Stomach (tissue), 9 donors: ENCODE data around the gene LRRC27. TPM values are rescaled to one million over a fixed set of nuclear protein-coding genes. Genes with fewer than 3 reads are reported as not detected.

Source experiments
- DNase-seq, 2 donors: peaks; one replicate each; pipeline versions ENCODE4 v3.0.0 to v3.0.0-alpha.2; 2013 to 2019
- H3K27ac ChIP-seq, 5 donors: fragments of 200-600 bp in 4 of 5; sonication (generic) in 4 of 5; one replicate each; pipeline ENCODE4 v1.5.1; 2013 to 2019; ENCODE audit warnings: mild to moderate bottlenecking in 1 of 5, moderate library complexity in 1 of 5
- H3K27me3 ChIP-seq, 3 donors: fragments of 200-600 bp; sonication (generic); one replicate each; pipeline ENCODE4 v1.5.1; 2017 to 2019; ENCODE audit warnings: mixed run types in 1 of 3
- H3K36me3 ChIP-seq, 4 donors: fragments of 200-600 bp; sonication (generic); 1 replicate in 3 of 4; 2 replicates in 1 of 4; pipeline ENCODE4 v1.5.1; 2016 to 2019
- H3K4me1 ChIP-seq, 4 donors: fragments of 200-600 bp; sonication (generic); one replicate each; pipeline ENCODE4 v1.5.1; 2016 to 2019
- H3K4me3 ChIP-seq, 4 donors: fragments of 200-600 bp; sonication (generic) in 3 of 4; one replicate each; pipeline ENCODE4 v1.5.1; 2016 to 2019; ENCODE audit warnings: mild to moderate bottlenecking in 1 of 4
- H3K9me3 ChIP-seq, 4 donors: fragments of 200-600 bp; sonication (generic); one replicate each; pipeline ENCODE4 v1.5.1; 2016 to 2019
- EP300 ChIP-seq: sonication (generic); formaldehyde crosslinking; IDR thresholded peaks from one replicate; pipeline ENCODE4 v1.6.1; 2017; ENCODE audit warnings: antibody characterized with exemption
- POLR2A ChIP-seq, 4 donors: fragments of 450-650 bp; IDR thresholded peaks; one replicate each; pipeline ENCODE4 v1.6.1; 2016; ENCODE audit warnings: antibody characterized with exemption in 4 of 4, control low read depth in 2 of 4, mild to moderate bottlenecking in 1 of 4, moderate library complexity in 1 of 4
- POLR2AphosphoS5 ChIP-seq, 3 donors: sonication (generic); formaldehyde crosslinking; IDR thresholded peaks; one replicate each; pipeline ENCODE4 v1.6.1; 2016; ENCODE audit warnings: antibody characterized with exemption in 3 of 3
- WGBS, 5 donors: extraction: QIAGEN DNeasy Blood & Tissue Kit in 3 of 5; methylation state at CpG; one replicate each; pipeline versions ENCODE4 v1.1.5 to v1.1.7; 2013 to 2018; 5-methylcytosine and 5-hydroxymethylcytosine counted together
- intact Hi-C: fragments of 100-400 bp; cut with DNase I; formaldehyde crosslinking; loops from one replicate; pipeline ENCODE4 v1.15.1; 2023; ENCODE audit warnings: low total_unique reads
- polyA plus RNA-seq, 3 donors: library from polyadenylated mRNA; stranded (reverse); fragments of 200-250 nt; gene quantifications; one replicate each; pipeline ENCODE4 v1.2.3, GENCODE V29; 2013
- total RNA-seq, 5 donors: library from RNA; depleted of rRNA; stranded (reverse); fragments of >200 nt; gene quantifications; one replicate each; pipeline versions ENCODE4 v1.1.0 to v1.2.3, GENCODE V29; 2014 to 2016
- TF ChIP-seq, protein P1 (sequence below), 7 experiments: fragments of 450-650 bp in 4 of 7; fragments of 200-600 bp in 3 of 7; sonication (generic) in 3 of 7; IDR thresholded peaks; one replicate each; pipeline ENCODE4 v1.5.1; 2016 to 2019; ENCODE audit warnings: antibody characterized with exemption in 7 of 7, control low read depth in 2 of 7, mild to moderate bottlenecking in 1 of 7
- donor health status: healthy with polysubstance abuse.
- donor health status: Bipolar disorder and iron deficiency.
- donor health status: healthy.

LRRC27 gene
- total and polyA plus RNA-seq, 8 donors = 4.2 to 31.3 (median 11.1) TPM

DNA sequence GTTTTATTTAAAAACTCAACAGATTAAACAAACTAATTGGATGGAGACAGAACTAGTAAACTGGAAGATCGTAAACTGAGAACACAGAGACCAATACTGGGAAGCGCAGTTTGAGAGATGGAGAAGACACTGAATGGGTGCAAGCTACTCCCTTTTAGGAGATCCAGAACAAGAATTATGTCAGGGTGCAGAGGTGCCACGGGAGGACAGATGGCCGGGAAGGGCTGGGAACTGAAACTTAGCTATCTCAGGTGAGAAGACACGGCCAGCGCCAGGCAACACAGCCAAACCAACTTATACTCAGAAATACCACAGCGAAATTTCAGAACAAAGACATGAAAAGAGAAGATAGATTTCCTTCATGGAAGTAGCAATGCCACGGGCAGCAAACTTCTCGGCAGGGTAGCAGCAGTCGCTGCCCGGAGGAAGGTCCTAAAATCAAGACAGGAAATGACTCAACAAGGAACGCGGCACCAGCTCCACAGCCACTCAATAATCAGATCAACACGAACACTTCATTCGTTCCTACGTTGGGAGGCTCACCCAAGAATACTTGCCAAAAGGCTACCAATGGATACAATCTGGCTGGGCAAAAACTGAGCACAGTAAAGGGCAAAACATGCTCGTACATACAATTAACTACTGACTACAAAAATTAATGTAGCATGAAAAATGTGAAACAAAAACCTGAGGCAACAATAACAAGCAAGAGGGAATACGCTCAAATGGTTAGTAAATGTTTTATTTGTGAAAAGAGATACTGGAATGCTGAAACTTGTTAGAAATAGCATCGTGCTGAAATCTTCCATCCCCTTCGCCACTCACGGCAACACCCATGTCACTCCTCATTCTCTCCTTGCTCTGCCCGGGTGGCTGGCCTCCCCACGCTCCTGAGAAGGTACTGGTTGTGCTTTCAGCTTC lies 2.2 kb upstream of the LRRC27 start:
- 60 to 74% (median 66%) methylated on average over 23 of the region's 23 CpGs for WGBS, 5 donors
- H3K4me1 ChIP-seq = peaks cover 16 to 50% (median 36%) of the 10 kb centered on the region in 4 donors
- H3K27me3 ChIP-seq = no peaks in the 10 kb centered on the region
- peaks cover 0 to 22% (median 4%) of the 10 kb centered on the region in 4 donors for H3K36me3 ChIP-seq
- peak overlapping the region in 4 of 5 donors; percentile 2 to 91 (median 87) for H3K27ac ChIP-seq
- DNase-seq = no peak
- intact Hi-C loops = no loop called here
- no peaks in the 10 kb centered on the region for H3K9me3 ChIP-seq
- H3K4me3 ChIP-seq = peak overlapping the region in 3 of 4 donors; percentile 62 to 97 (median 94)
- TF ChIP-seq POLR2AphosphoS5 (IDR thresholded peaks at IDR 0.05) = no peak
- TF ChIP-seq POLR2A (IDR thresholded peaks at IDR 0.05) = no peak
- TF ChIP-seq, protein P1, sequence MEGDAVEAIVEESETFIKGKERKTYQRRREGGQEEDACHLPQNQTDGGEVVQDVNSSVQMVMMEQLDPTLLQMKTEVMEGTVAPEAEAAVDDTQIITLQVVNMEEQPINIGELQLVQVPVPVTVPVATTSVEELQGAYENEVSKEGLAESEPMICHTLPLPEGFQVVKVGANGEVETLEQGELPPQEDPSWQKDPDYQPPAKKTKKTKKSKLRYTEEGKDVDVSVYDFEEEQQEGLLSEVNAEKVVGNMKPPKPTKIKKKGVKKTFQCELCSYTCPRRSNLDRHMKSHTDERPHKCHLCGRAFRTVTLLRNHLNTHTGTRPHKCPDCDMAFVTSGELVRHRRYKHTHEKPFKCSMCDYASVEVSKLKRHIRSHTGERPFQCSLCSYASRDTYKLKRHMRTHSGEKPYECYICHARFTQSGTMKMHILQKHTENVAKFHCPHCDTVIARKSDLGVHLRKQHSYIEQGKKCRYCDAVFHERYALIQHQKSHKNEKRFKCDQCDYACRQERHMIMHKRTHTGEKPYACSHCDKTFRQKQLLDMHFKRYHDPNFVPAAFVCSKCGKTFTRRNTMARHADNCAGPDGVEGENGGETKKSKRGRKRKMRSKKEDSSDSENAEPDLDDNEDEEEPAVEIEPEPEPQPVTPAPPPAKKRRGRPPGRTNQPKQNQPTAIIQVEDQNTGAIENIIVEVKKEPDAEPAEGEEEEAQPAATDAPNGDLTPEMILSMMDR (IDR thresholded peaks at IDR 0.05) = no peak
- no peak for TF ChIP-seq EP300

DNA sequence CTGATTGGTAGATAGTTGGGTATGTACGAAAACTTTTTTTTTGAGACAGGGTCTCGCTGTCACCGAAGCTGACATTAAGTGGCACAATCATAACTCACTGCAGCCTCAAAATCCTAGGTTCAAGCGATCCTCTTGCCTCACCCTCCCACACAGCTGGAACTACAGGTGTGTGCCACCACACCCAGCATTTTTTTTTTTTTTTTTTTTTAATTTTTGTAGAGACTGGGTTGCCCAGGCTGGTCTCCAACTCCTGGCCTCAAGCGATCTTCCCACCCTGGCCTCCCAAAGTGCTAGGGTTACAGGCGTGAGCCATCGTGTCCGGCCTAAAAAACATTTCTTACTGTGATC lies 1.5 kb upstream of the LRRC27 start:
- intact Hi-C loops = no loop called here
- Histone ChIP-seq H3K4me1 (peaks cover 16 to 52% (median 36%) of the 10 kb centered on the region in 4 donors), H3K4me3 (peak overlapping the region; percentile 62 to 97 (median 92)), H3K27ac (peak overlapping the region in 3 of 5 donors; percentile 84 to 91 (median 90)), H3K27me3 (no peaks in the 10 kb centered on the region), H3K36me3 (peaks cover 0 to 16% (median 4%) of the 10 kb centered on the region in 4 donors), H3K9me3 (no peaks in the 10 kb centered on the region)
- TF ChIP-seq POLR2A (IDR thresholded peaks at IDR 0.05) = no peak
- no peak for TF ChIP-seq POLR2AphosphoS5 (IDR thresholded peaks at IDR 0.05)
- no peak for TF ChIP-seq EP300
- TF ChIP-seq, protein P1 (IDR thresholded peaks at IDR 0.05) = no peak
- DNase-seq = no peak
- WGBS, 5 donors = 82 to 89% (median 85%) methylated on average over 8 of the region's 8 CpGs

DNA sequence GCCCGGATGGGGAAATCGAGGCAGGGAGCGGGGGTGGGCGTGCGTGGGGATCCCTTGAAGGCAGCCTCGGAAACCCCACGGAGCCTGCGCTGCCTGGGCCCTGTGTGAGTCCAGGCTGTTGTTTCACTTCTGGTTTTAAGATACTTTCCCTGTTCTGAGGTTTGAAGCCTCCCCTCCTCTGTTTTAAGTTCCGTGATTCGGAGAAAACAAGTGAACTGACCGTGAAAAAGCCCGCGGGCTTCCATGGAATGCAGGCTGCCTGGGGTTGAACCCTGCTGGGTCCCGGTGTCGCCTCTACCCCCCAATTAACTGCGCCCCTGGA lies 401 bp downstream of the LRRC27 start:
- intact Hi-C loops = no loop called here

DNA sequence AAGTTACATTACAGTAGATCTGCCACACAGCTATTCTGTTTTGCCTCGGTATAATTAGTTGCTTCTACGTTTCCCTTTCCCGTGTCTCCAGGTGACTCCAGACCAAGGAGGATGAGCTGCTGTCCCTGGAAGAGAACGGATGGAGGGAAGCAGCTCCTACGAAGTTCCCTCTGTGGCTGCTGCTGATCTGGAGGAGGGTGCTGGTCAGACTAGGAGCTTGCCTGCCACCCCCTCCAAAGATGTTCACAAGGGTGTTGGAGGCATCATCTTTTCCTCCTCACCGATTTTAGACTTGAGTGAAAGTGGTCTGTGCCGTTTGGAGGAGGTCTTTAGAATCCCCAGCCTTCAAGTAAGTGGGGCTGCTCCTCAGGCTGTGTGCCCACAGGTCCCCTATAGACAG lies 1.4 kb downstream of the LRRC27 start:
- Histone ChIP-seq H3K27me3 (no peaks in the 10 kb centered on the region), H3K9me3 (no peaks in the 10 kb centered on the region), H3K36me3 (peaks cover 0 to 11% (median 6%) of the 10 kb centered on the region in 4 donors), H3K27ac (no peak overlapping the region), H3K4me3 (no peak overlapping the region), H3K4me1 (peaks cover 21 to 64% (median 43%) of the 10 kb centered on the region in 4 donors)
- no peak for DNase-seq
- WGBS, 5 donors = 74 to 89% (median 82%) methylated on average over 7 of the region's 7 CpGs
- TF ChIP-seq POLR2AphosphoS5 (IDR thresholded peaks at IDR 0.05) = no peak
- TF ChIP-seq, protein P1 (IDR thresholded peaks at IDR 0.05) = no peak
- no peak for TF ChIP-seq EP300
- no peak for TF ChIP-seq POLR2A (IDR thresholded peaks at IDR 0.05)
- intact Hi-C loops = no loop called here

More for the DNA sequence above, 401 bp downstream of the LRRC27 start:
- TF ChIP-seq, protein P1 (IDR thresholded peaks at IDR 0.05) = no peak
- no peak for TF ChIP-seq POLR2AphosphoS5 (IDR thresholded peaks at IDR 0.05)
- no peak for TF ChIP-seq POLR2A (IDR thresholded peaks at IDR 0.05)
- TF ChIP-seq EP300 = no peak
- Histone ChIP-seq H3K27me3 (no peaks in the 10 kb centered on the region), H3K4me3 (peak overlapping the region; percentile 62 to 97 (median 92)), H3K9me3 (no peaks in the 10 kb centered on the region), H3K36me3 (peaks cover 0 to 9% (median 0%) of the 10 kb centered on the region in 4 donors), H3K27ac (peak overlapping the region; percentile 63 to 91 (median 84)), H3K4me1 (peaks cover 21 to 65% (median 42%) of the 10 kb centered on the region in 4 donors)
- DNase-seq = no peak
- 3 to 11% (median 4%) methylated on average over 13 to 16 of the region's 16 CpGs for WGBS, 5 donors
